ENCODE results near the gene BCDIN3D. TPM values are rescaled to one million over a fixed set of nuclear protein-coding genes. Genes with fewer than 3 reads are reported as not detected.
A peak's percentile ranks its signal among the peaks of the same experiment; 100 is the strongest.

The BCDIN3D gene
- total RNA-seq, 1 donor from 2014 or later: 8.5 TPM

DNA sequence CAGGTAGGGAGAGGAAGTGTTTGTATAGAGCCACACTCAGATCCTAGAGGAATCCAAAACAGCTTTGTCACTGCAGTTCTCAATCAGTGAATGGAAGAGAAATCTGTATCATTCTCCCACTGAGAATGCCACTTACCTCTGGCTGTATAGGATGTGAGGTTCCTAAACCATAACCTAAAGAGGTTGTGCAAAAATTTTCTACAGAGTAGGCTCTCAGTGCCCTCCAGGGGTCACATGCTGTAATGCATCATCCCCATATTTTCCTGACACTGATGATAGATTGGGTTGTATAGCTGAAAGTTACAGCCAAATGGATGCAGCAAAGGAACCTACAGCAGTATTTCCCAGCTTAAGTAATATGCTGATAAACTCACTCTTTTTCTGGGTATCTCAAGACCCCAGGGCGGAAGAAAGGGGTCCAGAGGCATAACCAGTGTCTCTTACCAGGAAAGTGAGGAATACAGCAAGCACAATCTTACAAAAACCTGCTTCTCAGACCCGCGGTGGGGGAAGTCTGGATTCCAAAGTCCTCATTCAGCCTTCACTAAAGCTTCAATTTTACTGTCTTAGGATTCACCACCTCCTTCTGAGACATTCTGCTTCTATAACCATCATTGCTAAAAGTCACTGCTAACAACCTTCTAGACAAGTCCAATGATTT, 3.8 kb downstream of the BCDIN3D start:
- TF ChIP-seq, protein P1, sequence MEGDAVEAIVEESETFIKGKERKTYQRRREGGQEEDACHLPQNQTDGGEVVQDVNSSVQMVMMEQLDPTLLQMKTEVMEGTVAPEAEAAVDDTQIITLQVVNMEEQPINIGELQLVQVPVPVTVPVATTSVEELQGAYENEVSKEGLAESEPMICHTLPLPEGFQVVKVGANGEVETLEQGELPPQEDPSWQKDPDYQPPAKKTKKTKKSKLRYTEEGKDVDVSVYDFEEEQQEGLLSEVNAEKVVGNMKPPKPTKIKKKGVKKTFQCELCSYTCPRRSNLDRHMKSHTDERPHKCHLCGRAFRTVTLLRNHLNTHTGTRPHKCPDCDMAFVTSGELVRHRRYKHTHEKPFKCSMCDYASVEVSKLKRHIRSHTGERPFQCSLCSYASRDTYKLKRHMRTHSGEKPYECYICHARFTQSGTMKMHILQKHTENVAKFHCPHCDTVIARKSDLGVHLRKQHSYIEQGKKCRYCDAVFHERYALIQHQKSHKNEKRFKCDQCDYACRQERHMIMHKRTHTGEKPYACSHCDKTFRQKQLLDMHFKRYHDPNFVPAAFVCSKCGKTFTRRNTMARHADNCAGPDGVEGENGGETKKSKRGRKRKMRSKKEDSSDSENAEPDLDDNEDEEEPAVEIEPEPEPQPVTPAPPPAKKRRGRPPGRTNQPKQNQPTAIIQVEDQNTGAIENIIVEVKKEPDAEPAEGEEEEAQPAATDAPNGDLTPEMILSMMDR (conservative IDR thresholded peaks at IDR 0.05): peak; percentile 76
- peaks cover 19% of the 10 kb centered on the region for H3K4me1 Mint-ChIP-seq (ENCODE audit: unreplicated experiment)
- H3K36me3 Mint-ChIP-seq: no peaks in the 10 kb centered on the region
- H3K4me3 Mint-ChIP-seq: peak overlapping the region; percentile 34
- no peaks in the 10 kb centered on the region for H3K9me3 Mint-ChIP-seq
- H3K27ac Mint-ChIP-seq: peak overlapping the region; percentile 18
- H3K27me3 Mint-ChIP-seq: peaks cover 2% of the 10 kb centered on the region
- DNase-seq (ENCODE audit: extremely low spot score, unreplicated experiment): no peak

DNA sequence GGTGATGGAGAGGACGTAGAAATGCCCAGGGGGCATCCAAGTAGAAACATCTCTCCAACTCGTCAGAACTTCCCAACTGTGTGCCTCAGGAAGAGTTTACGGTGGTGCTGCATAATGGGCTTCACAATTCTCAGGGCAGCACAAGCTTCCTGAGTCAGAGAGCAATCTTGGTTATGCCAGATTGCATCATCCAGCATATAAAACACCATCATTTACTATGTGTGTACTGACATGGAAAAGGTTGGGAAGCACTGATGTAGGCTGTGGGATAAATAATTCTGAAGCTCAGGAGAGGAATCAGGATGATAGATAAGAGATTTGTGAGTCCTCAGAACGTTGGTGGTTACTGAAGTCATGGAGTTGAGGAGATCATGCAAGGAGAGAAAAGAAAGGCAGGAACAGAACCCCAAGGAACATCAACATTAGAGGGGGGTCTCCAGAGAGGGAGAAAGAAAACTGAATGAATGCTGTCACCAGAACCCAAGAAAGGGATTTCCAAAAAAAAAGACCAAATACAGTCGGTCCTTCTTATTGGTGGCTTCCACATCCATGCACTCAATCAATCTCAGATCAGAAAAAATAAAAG, 10.0 kb downstream of the BCDIN3D start:
- TF ChIP-seq, protein P1 (conservative IDR thresholded peaks at IDR 0.05): no peak
- H3K4me3 Mint-ChIP-seq: no peak overlapping the region
- H3K9me3 Mint-ChIP-seq: no peaks in the 10 kb centered on the region
- no peaks in the 10 kb centered on the region for H3K36me3 Mint-ChIP-seq
- no peak for DNase-seq (ENCODE audit: extremely low spot score, unreplicated experiment)
- no peak overlapping the region for H3K27ac Mint-ChIP-seq
- no peaks in the 10 kb centered on the region for H3K27me3 Mint-ChIP-seq
- peaks cover 10% of the 10 kb centered on the region for H3K4me1 Mint-ChIP-seq (ENCODE audit: unreplicated experiment)

DNA sequence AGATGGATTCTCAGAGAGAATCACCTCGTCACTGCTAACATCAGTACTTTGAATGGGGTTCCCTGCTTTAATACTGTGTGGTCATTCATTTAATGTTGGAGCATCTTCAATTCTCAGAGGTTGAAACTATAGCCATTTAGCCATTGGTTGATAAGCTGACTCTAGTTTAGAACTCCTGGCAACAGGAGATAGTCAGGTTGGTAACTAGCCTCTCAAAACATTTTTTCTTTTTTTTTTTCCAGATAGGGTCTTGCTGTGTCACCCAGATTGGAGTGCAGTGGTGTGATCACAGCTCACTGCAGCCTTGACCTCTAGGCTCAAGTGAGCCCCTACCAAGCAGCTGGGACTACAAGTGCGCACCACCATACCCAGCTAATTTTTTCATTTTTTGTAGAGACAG, 11.2 kb downstream of the BCDIN3D start:
- no peaks in the 10 kb centered on the region for H3K27me3 Mint-ChIP-seq
- peaks cover 15% of the 10 kb centered on the region for H3K4me1 Mint-ChIP-seq (ENCODE audit: unreplicated experiment)
- peak; percentile 22 for DNase-seq (ENCODE audit: extremely low spot score, unreplicated experiment)
- H3K4me3 Mint-ChIP-seq: no peak overlapping the region
- no peaks in the 10 kb centered on the region for H3K9me3 Mint-ChIP-seq
- TF ChIP-seq, protein P1 (conservative IDR thresholded peaks at IDR 0.05): no peak
- H3K36me3 Mint-ChIP-seq: no peaks in the 10 kb centered on the region
- H3K27ac Mint-ChIP-seq: no peak overlapping the region

DNA sequence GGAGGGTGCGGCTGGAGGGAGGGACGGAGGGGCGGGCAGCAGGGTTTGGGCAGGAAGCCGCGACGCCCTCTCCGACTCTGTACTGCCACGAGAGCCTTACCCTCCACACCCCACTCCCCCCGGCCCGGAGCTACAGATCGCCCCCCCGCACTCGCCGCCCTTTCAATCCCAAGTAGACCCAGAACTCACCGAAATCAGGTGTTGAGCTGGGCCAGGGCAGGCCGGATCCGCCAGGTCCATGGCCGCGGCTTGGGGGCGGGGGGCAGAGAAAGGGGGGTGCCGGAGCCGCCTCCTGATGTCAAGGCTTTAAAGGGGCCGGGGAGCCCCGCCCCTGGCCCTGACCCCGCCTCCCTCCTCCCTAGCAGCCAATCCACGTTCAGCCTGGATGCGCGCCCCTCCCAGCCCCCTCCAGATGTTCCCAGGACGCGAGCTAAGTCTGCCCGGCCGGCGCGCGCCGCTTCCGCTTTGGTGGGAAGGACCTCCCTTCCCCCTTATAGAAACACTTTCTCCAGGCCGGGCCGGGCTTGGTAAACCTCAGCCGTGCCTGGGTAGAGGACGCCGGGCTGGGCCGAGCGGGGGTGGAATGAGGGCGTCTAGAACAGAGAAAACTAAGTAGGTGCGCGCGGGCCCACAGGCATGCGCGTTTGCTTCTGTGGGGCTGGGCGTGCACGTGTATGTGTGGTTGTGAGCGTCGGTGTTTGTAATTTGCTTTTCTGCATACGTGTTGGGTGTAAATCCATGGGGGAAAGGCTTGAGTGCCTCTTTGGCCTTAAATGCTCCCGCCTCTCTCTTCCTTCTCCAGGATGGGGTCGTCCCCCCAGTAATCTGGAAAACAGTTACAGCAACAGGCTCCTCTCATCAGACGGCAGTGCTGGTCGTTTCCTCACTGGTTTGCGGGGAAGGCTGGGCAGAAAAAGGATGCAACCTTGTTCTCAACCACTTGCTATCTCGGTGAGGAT, 14.5 kb downstream of the BCDIN3D start, which contains the start of gene NCKAP5L:
Gene NCKAP5L (minus strand): TSS at position 281 of the 959 bp plus-strand sequence. CDS start 24,369 bp downstream, outside the sequence.
- H3K36me3 Mint-ChIP-seq: no peaks in the 10 kb centered on the region
- H3K4me3 Mint-ChIP-seq: peak within 1 kb of the TSS; percentile 93
- TF ChIP-seq, protein P1 (conservative IDR thresholded peaks at IDR 0.05): no peak
- H3K9me3 Mint-ChIP-seq: no peaks in the 10 kb centered on the region
- H3K27me3 Mint-ChIP-seq: no peaks in the 10 kb centered on the region
- peak; percentile 98 for DNase-seq (ENCODE audit: extremely low spot score, unreplicated experiment)
- peak within 1 kb of the TSS; percentile 90 for H3K27ac Mint-ChIP-seq
- peaks cover 30% of the 10 kb centered on the region for H3K4me1 Mint-ChIP-seq (ENCODE audit: unreplicated experiment)

DNA sequence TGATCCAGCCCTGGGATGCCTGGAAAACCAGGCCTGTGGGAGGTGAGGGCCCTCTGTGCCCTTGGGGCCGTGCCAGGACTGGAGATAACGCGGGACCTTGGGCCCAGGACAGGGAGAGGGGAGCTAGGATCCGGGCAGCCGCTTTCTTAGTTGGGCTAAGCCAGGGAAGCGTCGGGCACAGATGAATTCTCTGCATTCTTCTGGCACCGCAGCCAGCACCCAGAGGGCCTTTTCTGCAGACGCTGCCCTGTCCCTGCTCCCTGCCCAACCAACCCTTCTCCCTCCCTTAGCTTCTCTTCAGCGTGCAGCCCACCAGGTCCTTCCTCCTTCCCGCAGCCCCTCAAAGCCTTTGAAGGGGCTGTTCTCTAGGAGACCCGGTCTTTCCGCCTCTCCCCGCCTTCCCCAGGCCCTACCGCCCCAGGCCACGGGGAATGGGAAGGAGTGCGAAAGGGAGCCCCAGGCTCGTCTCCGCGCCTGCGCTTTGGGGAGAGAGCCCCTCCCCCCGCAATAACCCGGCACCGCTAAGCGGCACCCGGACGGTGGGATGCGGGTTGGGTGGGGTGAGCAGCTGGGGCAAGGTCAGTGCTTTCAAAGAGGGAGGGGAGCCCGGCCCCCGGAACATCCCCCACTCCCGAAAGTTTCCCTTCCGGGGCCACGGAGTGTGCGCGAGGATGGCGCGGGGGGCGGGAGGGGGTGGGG, 15.4 kb downstream of the BCDIN3D start:
- Mint-ChIP-seq H3K9me3 (no peaks in the 10 kb centered on the region), H3K27me3 (no peaks in the 10 kb centered on the region), H3K27ac (peak overlapping the region; percentile 56), H3K36me3 (peaks cover 3% of the 10 kb centered on the region), H3K4me1 (ENCODE audit: unreplicated experiment) (peaks cover 30% of the 10 kb centered on the region), H3K4me3 (peak overlapping the region; percentile 93)
- DNase-seq (ENCODE audit: extremely low spot score, unreplicated experiment): peak; percentile 84
- TF ChIP-seq, protein P1 (conservative IDR thresholded peaks at IDR 0.05): no peak

All from type B pancreatic cell (in vitro differentiated cells).